Measurements from ENCODE around the gene THSD7A. TPM values are rescaled to one million over a fixed set of nuclear protein-coding genes. Genes with fewer than 3 reads are reported as not detected.

Gene THSD7A
- total and polyA plus RNA-seq, 4 donors = 0.15 to 2.7 (median 1.9) TPM

DNA sequence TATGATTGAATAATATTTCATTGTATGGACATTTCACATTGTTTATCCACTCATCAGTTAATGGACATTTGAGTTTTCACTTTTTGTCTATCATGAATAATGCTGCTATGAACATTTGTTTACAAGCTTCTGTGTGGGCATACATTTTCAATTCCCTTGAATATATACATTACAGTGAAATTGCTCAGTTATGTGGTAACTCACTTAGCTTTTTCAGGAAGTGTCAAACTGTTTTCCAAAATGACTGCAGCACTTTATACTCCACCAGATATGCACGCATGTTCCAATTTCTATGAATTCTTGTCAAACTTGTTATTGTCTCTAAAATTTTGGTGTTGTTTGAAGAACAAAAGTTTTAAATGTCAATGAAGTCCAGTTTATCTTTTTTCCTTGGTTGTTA lies 401.2 kb downstream of the THSD7A start:
- Histone ChIP-seq H3K36me3 (ENCODE audit: control insufficient read depth in 4 of 4, insufficient read depth in 3 of 4, low read depth in 1 of 4, low read length in 3 of 4) (no peaks in the 10 kb centered on the region), H3K27me3 (ENCODE audit: control insufficient read depth in 4 of 4, insufficient read depth in 4 of 4, low read length in 3 of 4) (no peaks in the 10 kb centered on the region), H3K9me3 (ENCODE audit: control insufficient read depth in 4 of 4, low read length in 3 of 4) (no peaks in the 10 kb centered on the region), H3K4me3 (ENCODE audit: low read depth in 1 of 3, low read length in 3 of 3) (no peak overlapping the region), H3K27ac (ENCODE audit: low read depth in 1 of 2, low read length in 2 of 2) (no peak overlapping the region), H3K4me1 (ENCODE audit: control insufficient read depth in 4 of 4, insufficient read depth in 4 of 4, low read length in 3 of 4) (peaks cover 0 to 4% (median 0%) of the 10 kb centered on the region in 4 donors), H3K9ac (ENCODE audit: low read depth in 1 of 2, low read length in 2 of 2) (no peak overlapping the region)
- TF ChIP-seq NR2F2 (IDR thresholded peaks at IDR 0.05) (no peak), CTCF (IDR thresholded peaks at IDR 0.05; ENCODE audit: low read depth, low read length, missing input control) (no peak), FOXA2 (IDR thresholded peaks at IDR 0.05) (no peak), RXRA (IDR thresholded peaks at IDR 0.05) (no peak), MAX (IDR thresholded peaks at IDR 0.05) (no peak), RAD21 (IDR thresholded peaks at IDR 0.05) (no peak), HNF4G (IDR thresholded peaks at IDR 0.05) (no peak), EGR1 (IDR thresholded peaks at IDR 0.05; ENCODE audit: low read depth in 2 of 2) (no peak), ZBTB33 (IDR thresholded peaks at IDR 0.05) (no peak), HNF4A (conservative IDR thresholded peaks at IDR 0.05) (no peak), FOXA1 (IDR thresholded peaks at IDR 0.05) (no peak), SP1 (IDR thresholded peaks at IDR 0.05) (no peak), JUND (IDR thresholded peaks at IDR 0.05) (no peak), GABPA (IDR thresholded peaks at IDR 0.05 in 1 of 2, conservative IDR thresholded peaks at IDR 0.05 in 1 of 2) (no peak), TAF1 (conservative IDR thresholded peaks at IDR 0.05) (no peak), REST (IDR thresholded peaks at IDR 0.05) (no peak)
- TF ChIP-seq, protein P1, sequence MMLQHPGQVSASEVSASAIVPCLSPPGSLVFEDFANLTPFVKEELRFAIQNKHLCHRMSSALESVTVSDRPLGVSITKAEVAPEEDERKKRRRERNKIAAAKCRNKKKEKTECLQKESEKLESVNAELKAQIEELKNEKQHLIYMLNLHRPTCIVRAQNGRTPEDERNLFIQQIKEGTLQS (IDR thresholded peaks at IDR 0.05) = no peak
- no peak for DNase-seq (ENCODE audit: low spot score)
- 91% methylated on average over 1 of the region's 1 CpG for WGBS

DNA sequence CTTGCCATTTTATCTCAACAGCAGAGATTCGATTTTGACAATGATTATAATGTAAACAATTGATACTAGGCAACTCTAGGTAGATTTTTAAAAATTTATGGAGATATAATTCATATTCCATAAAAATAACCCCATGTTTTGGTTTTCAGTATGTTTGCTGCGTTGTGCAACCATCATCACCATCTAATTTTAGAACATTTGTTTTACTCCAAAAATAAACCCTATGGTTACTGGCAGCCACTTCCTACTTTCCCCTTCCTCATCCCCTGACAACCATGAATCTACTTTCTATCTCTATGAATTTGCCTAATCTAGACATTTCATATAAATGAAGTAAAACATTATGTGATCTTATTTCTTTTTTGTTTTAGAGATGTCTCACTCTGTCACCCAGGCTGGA lies 401.9 kb downstream of the THSD7A start:
- H3K4me1 ChIP-seq (ENCODE audit: control insufficient read depth in 4 of 4, insufficient read depth in 4 of 4, low read length in 3 of 4) = peaks cover 0 to 4% (median 0%) of the 10 kb centered on the region in 4 donors
- no peaks in the 10 kb centered on the region for H3K27me3 ChIP-seq (ENCODE audit: control insufficient read depth in 4 of 4, insufficient read depth in 4 of 4, low read length in 3 of 4)
- H3K36me3 ChIP-seq (ENCODE audit: control insufficient read depth in 4 of 4, insufficient read depth in 3 of 4, low read depth in 1 of 4, low read length in 3 of 4) = no peaks in the 10 kb centered on the region
- H3K4me3 ChIP-seq (ENCODE audit: low read depth in 1 of 3, low read length in 3 of 3) = no peak overlapping the region
- H3K9me3 ChIP-seq (ENCODE audit: control insufficient read depth in 4 of 4, low read length in 3 of 4) = no peaks in the 10 kb centered on the region
- H3K9ac ChIP-seq (ENCODE audit: low read depth in 1 of 2, low read length in 2 of 2) = no peak overlapping the region
- DNase-seq (ENCODE audit: low spot score) = no peak
- no peak overlapping the region for H3K27ac ChIP-seq (ENCODE audit: low read depth in 1 of 2, low read length in 2 of 2)
- TF ChIP-seq HNF4A (conservative IDR thresholded peaks at IDR 0.05) (no peak), ZBTB33 (IDR thresholded peaks at IDR 0.05) (no peak), EGR1 (IDR thresholded peaks at IDR 0.05; ENCODE audit: low read depth in 2 of 2) (no peak), JUND (IDR thresholded peaks at IDR 0.05) (no peak), NR2F2 (IDR thresholded peaks at IDR 0.05) (no peak), SP1 (IDR thresholded peaks at IDR 0.05) (no peak), FOXA1 (IDR thresholded peaks at IDR 0.05) (no peak), HNF4G (IDR thresholded peaks at IDR 0.05) (no peak), MAX (IDR thresholded peaks at IDR 0.05) (no peak)
- TF ChIP-seq, protein P1 (IDR thresholded peaks at IDR 0.05) = no peak
- WGBS = 71% methylated on average over 2 of the region's 2 CpGs

All from liver (tissue), 9 donors.